Measurements from ENCODE around the gene L3MBTL4.

L3MBTL4 gene

GRCh38 chr18:5958822-5959221 is 455.9 kb downstream of the L3MBTL4 start:
- Mint-ChIP-seq H3K4me3 (no peak overlapping the region), H3K27me3 (no peaks in the 10 kb centered on the region), H3K27ac (no peak overlapping the region), H3K4me1 (no peaks in the 10 kb centered on the region), H3K9me3 (no peaks in the 10 kb centered on the region)
- DNase-seq (no peak), ATAC-seq (no peak)

GRCh38 chr18:5955861-5956260 is 458.9 kb downstream of the L3MBTL4 start:
- H3K27ac Mint-ChIP-seq = no peak overlapping the region
- H3K27me3 Mint-ChIP-seq = peaks cover 17% of the 10 kb centered on the region
- no peak for ATAC-seq
- H3K4me3 Mint-ChIP-seq = no peak overlapping the region
- no peaks in the 10 kb centered on the region for H3K4me1 Mint-ChIP-seq
- no peaks in the 10 kb centered on the region for H3K9me3 Mint-ChIP-seq
- DNase-seq = no peak

GRCh38 chr18:5951515-5952091 is 463.1 kb downstream of the L3MBTL4 start:
- DNase-seq = no peak
- H3K9me3 Mint-ChIP-seq = no peaks in the 10 kb centered on the region
- no peak for ATAC-seq
- H3K4me1 Mint-ChIP-seq = no peaks in the 10 kb centered on the region
- peaks cover 17% of the 10 kb centered on the region for H3K27me3 Mint-ChIP-seq
- no peak overlapping the region for H3K27ac Mint-ChIP-seq
- H3K4me3 Mint-ChIP-seq = no peak overlapping the region

- no peak overlapping the region for H3K27ac Mint-ChIP-seq
- H3K4me3 Mint-ChIP-seq = no peak overlapping the region
- no peak for ATAC-seq
- H3K27me3 Mint-ChIP-seq = peaks cover 23% of the 10 kb centered on the region
- H3K4me1 Mint-ChIP-seq = no peaks in the 10 kb centered on the region
- H3K9me3 Mint-ChIP-seq = no peaks in the 10 kb centered on the region
- no peak for DNase-seq
Observed at GRCh38 chr18:5948781-5949180, 465.9 kb downstream of the L3MBTL4 start.

- no peak for DNase-seq
- H3K4me3 Mint-ChIP-seq = no peak overlapping the region
- no peak overlapping the region for H3K27ac Mint-ChIP-seq
- ATAC-seq = no peak
- H3K9me3 Mint-ChIP-seq = no peaks in the 10 kb centered on the region
- no peaks in the 10 kb centered on the region for H3K4me1 Mint-ChIP-seq
- peaks cover 24% of the 10 kb centered on the region for H3K27me3 Mint-ChIP-seq
Observed at GRCh38 chr18:5948237-5948636, 466.5 kb downstream of the L3MBTL4 start.

GRCh38 chr18:5944448-5944847 is 470.3 kb downstream of the L3MBTL4 start:
- no peak overlapping the region for H3K4me3 Mint-ChIP-seq
- peaks cover 23% of the 10 kb centered on the region for H3K27me3 Mint-ChIP-seq
- H3K27ac Mint-ChIP-seq = no peak overlapping the region
- DNase-seq (no peak), ATAC-seq (no peak)
- H3K4me1 Mint-ChIP-seq = no peaks in the 10 kb centered on the region
- no peaks in the 10 kb centered on the region for H3K9me3 Mint-ChIP-seq

GRCh38 chr18:5943514-5943913 is 471.2 kb downstream of the L3MBTL4 start:
- DNase-seq (no peak), ATAC-seq (no peak)
- no peaks in the 10 kb centered on the region for H3K4me1 Mint-ChIP-seq
- no peaks in the 10 kb centered on the region for H3K9me3 Mint-ChIP-seq
- H3K4me3 Mint-ChIP-seq = no peak overlapping the region
- H3K27ac Mint-ChIP-seq = no peak overlapping the region
- peaks cover 23% of the 10 kb centered on the region for H3K27me3 Mint-ChIP-seq

- no peaks in the 10 kb centered on the region for H3K9me3 Mint-ChIP-seq
- DNase-seq = no peak
- no peaks in the 10 kb centered on the region for H3K4me1 Mint-ChIP-seq
Observed at GRCh38 chr18:5942591-5942990, 472.1 kb downstream of the L3MBTL4 start.

GRCh38 chr18:5941890-5942289 is 472.8 kb downstream of the L3MBTL4 start:
- DNase-seq (no peak), ATAC-seq (no peak)
- Mint-ChIP-seq H3K4me3 (no peak overlapping the region), H3K9me3 (no peaks in the 10 kb centered on the region), H3K4me1 (no peaks in the 10 kb centered on the region), H3K27ac (no peak overlapping the region), H3K27me3 (peaks cover 23% of the 10 kb centered on the region)

More at GRCh38 chr18:5942591-5942990, 472.1 kb downstream of the L3MBTL4 start:
- Mint-ChIP-seq H3K27ac (no peak overlapping the region), H3K4me3 (no peak overlapping the region), H3K27me3 (peaks cover 23% of the 10 kb centered on the region)
- ATAC-seq = no peak

GRCh38 chr18:5939801-5940667 is 474.7 kb downstream of the L3MBTL4 start:
- H3K27ac Mint-ChIP-seq = no peak overlapping the region
- H3K4me1 Mint-ChIP-seq = no peaks in the 10 kb centered on the region
- ATAC-seq = no peak
- no peaks in the 10 kb centered on the region for H3K9me3 Mint-ChIP-seq
- no peak for DNase-seq
- H3K27me3 Mint-ChIP-seq = peaks cover 23% of the 10 kb centered on the region
- H3K4me3 Mint-ChIP-seq = no peak overlapping the region

- H3K27me3 Mint-ChIP-seq = peaks cover 18% of the 10 kb centered on the region
- H3K9me3 Mint-ChIP-seq = no peaks in the 10 kb centered on the region
- ATAC-seq (no peak), DNase-seq (no peak)
- H3K27ac Mint-ChIP-seq = peak overlapping the region in 1 of 2 donors; percentile 55
- no peaks in the 10 kb centered on the region for H3K4me1 Mint-ChIP-seq
- no peak overlapping the region for H3K4me3 Mint-ChIP-seq
Observed at GRCh38 chr18:5937795-5938194, 476.9 kb downstream of the L3MBTL4 start.

GRCh38 chr18:5937121-5937520 is 477.6 kb downstream of the L3MBTL4 start:
- Mint-ChIP-seq H3K4me3 (no peak overlapping the region), H3K9me3 (no peaks in the 10 kb centered on the region), H3K27me3 (peaks cover 11% of the 10 kb centered on the region), H3K27ac (no peak overlapping the region), H3K4me1 (no peaks in the 10 kb centered on the region)
- no peak for DNase-seq
- no peak for ATAC-seq

GRCh38 chr18:5930789-5931188 is 483.9 kb downstream of the L3MBTL4 start:
- H3K27me3 Mint-ChIP-seq = peaks cover 18% of the 10 kb centered on the region
- peaks cover 11 to 13% of the 10 kb centered on the region in 2 donors for H3K9me3 Mint-ChIP-seq
- H3K4me1 Mint-ChIP-seq = no peaks in the 10 kb centered on the region
- ATAC-seq (no peak), DNase-seq (no peak)
- H3K27ac Mint-ChIP-seq = no peak overlapping the region
- H3K4me3 Mint-ChIP-seq = no peak overlapping the region

- Mint-ChIP-seq H3K4me1 (no peaks in the 10 kb centered on the region), H3K27ac (no peak overlapping the region), H3K4me3 (no peak overlapping the region), H3K27me3 (peaks cover 43% of the 10 kb centered on the region), H3K9me3 (peaks cover 0 to 7% of the 10 kb centered on the region in 2 donors)
- ATAC-seq = no peak
- no peak for DNase-seq
Observed at GRCh38 chr18:5918205-5918858, 496.4 kb downstream of the L3MBTL4 start.

GRCh38 chr18:5914951-5915350 is 499.8 kb downstream of the L3MBTL4 start:
- no peak overlapping the region for H3K4me3 Mint-ChIP-seq
- H3K27ac Mint-ChIP-seq = no peak overlapping the region
- peaks cover 25% of the 10 kb centered on the region for H3K27me3 Mint-ChIP-seq
- no peak for ATAC-seq
- peaks cover 2 to 4% of the 10 kb centered on the region in 2 donors for H3K9me3 Mint-ChIP-seq
- H3K4me1 Mint-ChIP-seq = peaks cover 3% of the 10 kb centered on the region
- DNase-seq = no peak

GRCh38 chr18:5914016-5914415 is 500.7 kb downstream of the L3MBTL4 start:
- Mint-ChIP-seq H3K4me3 (no peak overlapping the region), H3K4me1 (peaks cover 6% of the 10 kb centered on the region), H3K27me3 (peaks cover 17% of the 10 kb centered on the region), H3K27ac (no peak overlapping the region), H3K9me3 (peaks cover 4 to 7% of the 10 kb centered on the region in 2 donors)
- ATAC-seq = no peak
- no peak for DNase-seq

All from stimulated activated naive CD8-positive, alpha-beta T cell treated with anti-CD3 and anti-CD28 coated beads, Interleukin-15, amount 100 ng/mL, for 72 hours (primary cell).